ENCODE measurements around the gene TMEM183A.

TMEM183A gene

DNA sequence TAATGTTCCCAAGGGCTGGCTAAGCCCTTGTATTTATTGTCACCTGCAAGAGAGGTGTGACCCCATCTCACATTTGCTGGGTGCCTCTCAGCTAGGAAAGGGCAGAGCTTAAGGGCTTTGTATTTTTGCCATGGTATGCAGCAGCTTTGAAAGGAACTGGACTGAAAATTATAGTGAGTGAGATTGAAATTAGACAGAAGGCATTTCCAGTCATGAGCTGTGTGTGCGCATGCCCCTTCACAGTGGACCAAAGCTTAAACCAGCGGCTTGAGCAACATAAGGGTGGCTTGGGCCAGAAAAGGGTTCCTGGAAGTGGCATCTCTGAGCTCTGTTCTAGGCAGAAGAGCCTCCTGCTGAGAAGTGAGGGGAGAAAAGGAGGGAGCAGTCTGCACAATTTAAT lies 58.8 kb downstream of the TMEM183A start:
- FAIRE-seq (no peak), DNase-seq (ENCODE audit: insufficient read length) (no peak)
- no peak for TF ChIP-seq POLR2A (IDR thresholded peaks at IDR 0.05; ENCODE audit: low read depth, low read length)
- TF ChIP-seq TAF1 (IDR thresholded peaks at IDR 0.05; ENCODE audit: borderline replicate concordance, low read depth, low read length) = no peak
- no peak for TF ChIP-seq POLR2AphosphoS5 (IDR thresholded peaks at IDR 0.05; ENCODE audit: low read depth, low read length)

DNA sequence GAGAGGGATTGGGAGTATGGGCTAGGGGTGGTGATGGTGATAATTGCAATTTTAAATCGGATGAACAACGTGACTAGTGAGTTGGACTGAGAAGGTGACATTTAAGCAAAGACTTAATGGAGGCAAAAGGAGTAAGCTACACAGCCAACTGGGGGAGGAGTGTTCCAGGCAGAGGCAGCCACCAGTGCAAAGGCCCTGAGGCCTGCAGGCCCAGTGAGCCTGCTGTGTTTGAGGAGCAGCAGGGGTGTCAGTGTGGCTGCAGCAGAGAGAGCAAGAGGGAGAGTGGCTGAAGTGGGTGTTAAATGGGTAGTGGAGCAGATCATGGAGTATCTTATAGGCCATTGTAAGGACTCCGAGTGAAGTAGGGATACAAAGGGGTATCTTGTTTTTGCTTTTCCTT lies 59.8 kb downstream of the TMEM183A start:
- DNase-seq (ENCODE audit: insufficient read length) = no peak
- TF ChIP-seq POLR2AphosphoS5 (IDR thresholded peaks at IDR 0.05; ENCODE audit: low read depth, low read length) = no peak
- TF ChIP-seq POLR2A (IDR thresholded peaks at IDR 0.05; ENCODE audit: low read depth, low read length) = no peak
- TF ChIP-seq TAF1 (IDR thresholded peaks at IDR 0.05; ENCODE audit: borderline replicate concordance, low read depth, low read length) = no peak
- no peak for FAIRE-seq

DNA sequence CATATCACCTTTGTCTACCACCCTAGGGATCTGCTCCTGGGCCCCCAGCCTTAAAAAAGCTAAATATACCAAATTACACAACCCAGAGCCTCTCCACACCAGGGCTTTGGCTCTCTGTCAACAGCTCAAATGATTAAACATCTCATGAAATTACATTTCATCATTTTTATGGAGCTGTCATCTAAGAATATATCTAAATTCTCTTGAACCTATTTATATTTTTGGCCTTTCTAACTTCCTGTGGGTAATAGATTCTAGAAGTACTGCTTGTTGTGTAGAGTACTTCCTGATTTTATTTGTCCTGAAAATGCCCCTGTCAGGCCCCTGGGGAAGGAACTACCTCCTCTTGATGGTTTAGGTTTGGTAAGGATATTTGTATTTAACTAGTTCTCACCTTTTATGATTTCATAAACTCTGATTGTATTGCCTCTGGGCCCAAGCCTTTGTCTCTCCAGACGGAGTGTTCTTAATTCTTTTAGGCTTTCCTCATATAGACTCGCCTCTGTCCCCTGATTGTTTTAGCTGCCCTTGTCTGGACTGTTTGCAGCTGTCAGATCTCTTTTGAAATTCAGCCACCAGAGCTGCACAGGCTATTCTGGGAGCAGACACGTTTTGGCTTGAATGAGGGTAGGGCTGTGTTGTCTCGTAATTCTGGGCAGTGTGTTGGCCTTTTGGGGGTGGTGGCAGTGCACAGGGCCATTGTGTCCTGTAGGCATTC lies 62.0 kb downstream of the TMEM183A start:
- no peak for DNase-seq (ENCODE audit: insufficient read length)
- no peak for FAIRE-seq
- no peak for TF ChIP-seq POLR2AphosphoS5 (IDR thresholded peaks at IDR 0.05; ENCODE audit: low read depth, low read length)
- no peak for TF ChIP-seq POLR2A (IDR thresholded peaks at IDR 0.05; ENCODE audit: low read depth, low read length)
- no peak for TF ChIP-seq TAF1 (IDR thresholded peaks at IDR 0.05; ENCODE audit: borderline replicate concordance, low read depth, low read length)

DNA sequence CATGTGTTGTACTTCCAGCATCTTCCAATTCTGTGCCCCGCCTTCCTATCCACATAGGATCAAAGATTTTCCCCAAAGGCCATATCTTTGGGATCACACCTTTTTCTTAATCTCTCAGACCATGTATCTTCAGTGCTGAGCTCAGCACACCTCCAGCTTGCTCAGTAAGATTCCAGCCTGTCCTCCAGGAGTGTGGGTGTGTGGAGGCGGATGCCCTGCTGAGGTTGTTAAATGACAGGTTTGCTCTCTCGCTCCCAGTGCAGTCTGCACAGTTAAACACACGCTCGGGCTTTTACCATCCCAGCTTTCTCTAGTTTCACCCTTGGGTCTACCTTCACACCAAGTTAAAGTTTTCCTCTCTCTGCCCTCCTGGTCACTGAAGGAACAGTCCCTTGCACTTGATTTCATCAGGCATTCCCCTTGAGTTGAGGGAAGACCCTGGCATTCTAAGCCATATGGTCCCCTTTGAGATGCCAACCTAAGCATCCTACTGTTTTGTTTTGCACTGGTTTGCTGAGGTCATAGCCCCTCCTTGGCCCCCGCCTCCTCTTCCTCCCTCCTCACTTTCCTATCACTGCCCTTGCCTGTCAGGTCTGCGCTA lies 64.9 kb downstream of the TMEM183A start:
- no peak for DNase-seq (ENCODE audit: insufficient read length)
- FAIRE-seq = no peak
- TF ChIP-seq POLR2AphosphoS5 (IDR thresholded peaks at IDR 0.05; ENCODE audit: low read depth, low read length) = no peak
- no peak for TF ChIP-seq POLR2A (IDR thresholded peaks at IDR 0.05; ENCODE audit: low read depth, low read length)
- no peak for TF ChIP-seq TAF1 (IDR thresholded peaks at IDR 0.05; ENCODE audit: borderline replicate concordance, low read depth, low read length)

DNA sequence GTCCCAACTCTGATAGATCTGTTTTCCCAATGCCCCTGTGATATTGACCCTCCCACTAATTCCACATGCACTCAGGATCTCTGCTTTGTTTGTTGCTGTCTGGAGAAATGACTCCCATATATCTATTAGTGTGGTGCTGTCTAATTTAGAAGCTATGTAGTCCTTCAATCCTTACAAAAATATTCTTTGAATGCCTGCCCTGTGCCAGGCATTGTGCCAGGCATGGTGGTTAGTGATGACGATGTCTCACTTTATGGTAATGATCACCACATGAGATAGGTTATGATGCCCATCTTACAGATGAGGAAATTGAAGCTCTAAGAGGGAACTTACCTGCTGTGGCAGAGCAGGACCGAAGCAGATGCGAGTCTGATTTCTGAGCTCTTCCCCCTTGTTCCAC lies 65.7 kb downstream of the TMEM183A start:
- DNase-seq (ENCODE audit: insufficient read length) = no peak
- FAIRE-seq = no peak
- TF ChIP-seq POLR2AphosphoS5 (IDR thresholded peaks at IDR 0.05; ENCODE audit: low read depth, low read length) (no peak), TAF1 (IDR thresholded peaks at IDR 0.05; ENCODE audit: borderline replicate concordance, low read depth, low read length) (no peak), POLR2A (IDR thresholded peaks at IDR 0.05; ENCODE audit: low read depth, low read length) (no peak)

DNA sequence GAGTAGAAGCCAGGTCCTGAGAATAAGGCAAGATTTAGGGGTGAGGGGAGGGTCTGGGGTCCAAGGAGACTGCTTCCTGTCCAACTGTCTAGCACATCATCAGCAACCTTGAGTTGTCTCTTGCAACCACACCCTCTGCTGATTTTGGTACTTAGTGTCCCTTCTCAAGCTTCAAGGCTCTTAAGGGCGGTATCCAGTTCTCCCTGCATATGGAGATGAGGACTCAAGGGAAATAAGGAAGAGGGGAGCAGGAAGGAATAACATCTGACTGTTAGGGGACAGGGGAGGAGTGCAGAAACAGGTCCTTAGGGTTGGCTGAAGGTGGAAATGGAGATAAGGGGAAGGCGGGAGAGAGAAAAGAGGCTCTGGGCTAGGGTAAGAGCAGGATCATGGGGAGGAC lies 66.3 kb downstream of the TMEM183A start:
- DNase-seq (ENCODE audit: insufficient read length) (no peak), FAIRE-seq (no peak)
- no peak for TF ChIP-seq POLR2AphosphoS5 (IDR thresholded peaks at IDR 0.05; ENCODE audit: low read depth, low read length)
- TF ChIP-seq TAF1 (IDR thresholded peaks at IDR 0.05; ENCODE audit: borderline replicate concordance, low read depth, low read length) = no peak
- TF ChIP-seq POLR2A (IDR thresholded peaks at IDR 0.05; ENCODE audit: low read depth, low read length) = no peak
